ENCODE results near the gene DLL3. TPM values are rescaled to one million over a fixed set of nuclear protein-coding genes. Genes with fewer than 3 reads are reported as not detected.

Gene DLL3
- total RNA-seq, 2 donors from 2014 or later, result 2.0 to 4.3 TPM

DNA sequence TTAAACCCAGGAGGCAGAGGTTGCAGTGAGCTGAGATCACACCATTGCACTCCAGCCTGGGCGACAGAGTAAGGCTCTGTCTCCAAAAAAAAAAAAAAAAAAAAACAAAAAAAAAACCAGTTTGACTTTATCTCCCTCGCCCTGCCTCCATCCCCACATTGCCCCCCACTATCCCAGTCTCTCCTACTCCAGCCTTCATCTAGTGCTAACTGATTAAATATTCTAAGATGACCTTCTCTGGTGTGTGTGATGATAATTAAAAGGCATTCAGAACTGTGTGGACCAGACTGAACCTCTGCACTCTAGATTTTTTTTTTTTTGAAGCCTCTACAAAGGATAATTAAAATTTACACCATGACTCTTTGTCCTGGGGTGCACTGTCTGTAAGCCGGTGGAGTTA, 6.0 kb upstream of the DLL3 start:
- TF ChIP-seq, protein P1, sequence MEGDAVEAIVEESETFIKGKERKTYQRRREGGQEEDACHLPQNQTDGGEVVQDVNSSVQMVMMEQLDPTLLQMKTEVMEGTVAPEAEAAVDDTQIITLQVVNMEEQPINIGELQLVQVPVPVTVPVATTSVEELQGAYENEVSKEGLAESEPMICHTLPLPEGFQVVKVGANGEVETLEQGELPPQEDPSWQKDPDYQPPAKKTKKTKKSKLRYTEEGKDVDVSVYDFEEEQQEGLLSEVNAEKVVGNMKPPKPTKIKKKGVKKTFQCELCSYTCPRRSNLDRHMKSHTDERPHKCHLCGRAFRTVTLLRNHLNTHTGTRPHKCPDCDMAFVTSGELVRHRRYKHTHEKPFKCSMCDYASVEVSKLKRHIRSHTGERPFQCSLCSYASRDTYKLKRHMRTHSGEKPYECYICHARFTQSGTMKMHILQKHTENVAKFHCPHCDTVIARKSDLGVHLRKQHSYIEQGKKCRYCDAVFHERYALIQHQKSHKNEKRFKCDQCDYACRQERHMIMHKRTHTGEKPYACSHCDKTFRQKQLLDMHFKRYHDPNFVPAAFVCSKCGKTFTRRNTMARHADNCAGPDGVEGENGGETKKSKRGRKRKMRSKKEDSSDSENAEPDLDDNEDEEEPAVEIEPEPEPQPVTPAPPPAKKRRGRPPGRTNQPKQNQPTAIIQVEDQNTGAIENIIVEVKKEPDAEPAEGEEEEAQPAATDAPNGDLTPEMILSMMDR (conservative IDR thresholded peaks at IDR 0.05), result no peak

DNA sequence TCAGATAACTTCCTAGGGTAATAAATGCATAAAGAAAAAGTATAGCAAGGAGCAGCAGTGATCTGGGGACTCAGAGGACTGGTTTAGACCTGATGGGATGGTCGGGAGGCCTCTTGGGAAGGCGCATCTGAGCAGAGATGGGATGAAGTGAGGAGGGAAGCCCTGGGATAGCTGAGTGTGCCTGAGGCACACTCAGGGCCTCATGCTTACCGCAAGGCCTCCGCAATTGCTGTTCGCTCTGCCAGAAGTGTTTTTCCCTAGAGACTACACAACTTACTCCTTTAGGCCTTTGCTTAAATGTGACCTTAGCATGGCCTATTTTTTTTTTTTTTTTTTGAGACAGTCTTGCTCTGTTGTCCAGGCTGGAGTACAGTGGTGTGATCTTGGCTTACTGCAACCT, 4.1 kb upstream of the DLL3 start:
- Mint-ChIP-seq H3K4me3 (no peak overlapping the region), H3K27me3 (ENCODE audit: insufficient read depth) (peaks cover 18% of the 10 kb centered on the region), H3K4me1 (peaks cover 9% of the 10 kb centered on the region), H3K36me3 (ENCODE audit: low read depth) (peaks cover 12% of the 10 kb centered on the region), H3K27ac (peak overlapping the region; percentile 1), H3K9me3 (no peaks in the 10 kb centered on the region)
- Histone ChIP-seq H3K36me3 (ENCODE audit: control insufficient read depth, insufficient read depth, low read length) (peaks cover 21% of the 10 kb centered on the region), H3K4me1 (ENCODE audit: control insufficient read depth, insufficient read depth, low read length) (no peaks in the 10 kb centered on the region), H3K27me3 (ENCODE audit: control insufficient read depth, insufficient read depth, low read length, poor library complexity, severe bottlenecking) (peaks cover 18% of the 10 kb centered on the region), H3K9ac (ENCODE audit: extremely low read depth, low read length, poor library complexity, severe bottlenecking) (no peak overlapping the region), H3K4me3 (ENCODE audit: low read length) (no peak overlapping the region), H3K27ac (ENCODE audit: low read depth, low read length) (no peak overlapping the region), H3K9me3 (ENCODE audit: control insufficient read depth, low read length) (no peaks in the 10 kb centered on the region)
- no peak for DNase-seq
- TF ChIP-seq, protein P1 (conservative IDR thresholded peaks at IDR 0.05), result no peak
- WGBS, 2 experiments (ENCODE audit: insufficient coverage in 1 of 2, insufficient read length in 1 of 2), result 95 to 96% methylated on average over 3 to 5 of the region's 5 CpGs

More for the DNA sequence above, 6.0 kb upstream of the DLL3 start:
- H3K36me3 ChIP-seq (ENCODE audit: control insufficient read depth, insufficient read depth, low read length), result peaks cover 38% of the 10 kb centered on the region
- 86% methylated on average over 1 of the region's 3 CpGs; no CpG with 5 or more reads in 1 of the 2 experiments for WGBS, 2 experiments (ENCODE audit: insufficient coverage in 1 of 2, insufficient read length in 1 of 2)
- H3K4me1 ChIP-seq (ENCODE audit: control insufficient read depth, insufficient read depth, low read length), result no peaks in the 10 kb centered on the region
- no peaks in the 10 kb centered on the region for H3K27me3 Mint-ChIP-seq (ENCODE audit: insufficient read depth)
- no peaks in the 10 kb centered on the region for H3K4me1 Mint-ChIP-seq
- H3K9me3 Mint-ChIP-seq, result no peaks in the 10 kb centered on the region
- no peak overlapping the region for H3K4me3 Mint-ChIP-seq
- H3K27ac Mint-ChIP-seq, result no peak overlapping the region
- no peak for DNase-seq
- H3K36me3 Mint-ChIP-seq (ENCODE audit: low read depth), result peaks cover 29% of the 10 kb centered on the region
- H3K4me3 ChIP-seq (ENCODE audit: low read length), result no peak overlapping the region
- H3K27me3 ChIP-seq (ENCODE audit: control insufficient read depth, insufficient read depth, low read length, poor library complexity, severe bottlenecking), result no peaks in the 10 kb centered on the region
- H3K9me3 ChIP-seq (ENCODE audit: control insufficient read depth, low read length), result no peaks in the 10 kb centered on the region
- no peak overlapping the region for H3K27ac ChIP-seq (ENCODE audit: low read depth, low read length)
- no peak overlapping the region for H3K9ac ChIP-seq (ENCODE audit: extremely low read depth, low read length, poor library complexity, severe bottlenecking)

DNA sequence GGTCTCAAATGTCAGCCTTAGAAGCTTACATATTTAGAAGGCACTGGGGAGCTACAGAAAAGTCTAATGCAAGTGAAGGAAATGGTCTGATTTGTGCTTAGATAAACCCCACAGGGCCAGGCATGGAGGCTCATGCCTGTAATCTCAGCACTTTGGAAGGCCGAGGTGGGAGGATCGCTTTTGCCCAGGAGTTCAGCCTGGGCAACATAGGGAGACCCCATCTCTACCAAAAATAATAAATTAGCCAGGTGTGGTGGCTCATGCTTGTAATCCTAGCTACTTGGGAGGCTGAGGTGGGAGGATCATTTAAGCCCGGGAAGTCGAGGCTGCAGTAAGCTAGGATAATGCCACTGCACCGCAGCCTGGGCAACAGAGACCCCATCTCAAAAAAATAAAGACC, 2.7 kb upstream of the DLL3 start:
- no peak overlapping the region for H3K9ac ChIP-seq (ENCODE audit: extremely low read depth, low read length, poor library complexity, severe bottlenecking)
- no peaks in the 10 kb centered on the region for H3K4me1 ChIP-seq (ENCODE audit: control insufficient read depth, insufficient read depth, low read length)
- H3K27ac Mint-ChIP-seq, result no peak overlapping the region
- peaks cover 7% of the 10 kb centered on the region for H3K36me3 Mint-ChIP-seq (ENCODE audit: low read depth)
- H3K27me3 Mint-ChIP-seq (ENCODE audit: insufficient read depth), result peaks cover 32% of the 10 kb centered on the region
- TF ChIP-seq, protein P1 (conservative IDR thresholded peaks at IDR 0.05), result no peak
- H3K4me1 Mint-ChIP-seq, result peaks cover 9% of the 10 kb centered on the region
- 60 to 92% methylated on average over 1 to 5 of the region's 5 CpGs for WGBS, 2 experiments (ENCODE audit: insufficient coverage in 1 of 2, insufficient read length in 1 of 2)
- peaks cover 12% of the 10 kb centered on the region for H3K36me3 ChIP-seq (ENCODE audit: control insufficient read depth, insufficient read depth, low read length)
- no peak overlapping the region for H3K4me3 Mint-ChIP-seq
- H3K27me3 ChIP-seq (ENCODE audit: control insufficient read depth, insufficient read depth, low read length, poor library complexity, severe bottlenecking), result peaks cover 32% of the 10 kb centered on the region
- H3K27ac ChIP-seq (ENCODE audit: low read depth, low read length), result no peak overlapping the region
- H3K9me3 ChIP-seq (ENCODE audit: control insufficient read depth, low read length), result no peaks in the 10 kb centered on the region
- H3K9me3 Mint-ChIP-seq, result peaks cover 2% of the 10 kb centered on the region
- no peak for DNase-seq
- no peak overlapping the region for H3K4me3 ChIP-seq (ENCODE audit: low read length)
